Measurements from ENCODE around the gene ID4.

- TF ChIP-seq POLR2A (IDR thresholded peaks at IDR 0.05): no peak
- TF ChIP-seq CTCF (IDR thresholded peaks at IDR 0.05): no peak
Observed at GRCh38 chr6:19831358-19831757, 5.8 kb upstream of the ID4 start.
